GM23338 (cell line): ENCODE measurements around the gene C5orf24.

Source experiments
- EZH2 ChIP-seq: fragments of 200-600 bp; sonication (generic); IDR thresholded peaks from one replicate; pipeline ENCODE4 v1.8.0; 2017; ENCODE audit warnings: antibody characterized with exemption, mild to moderate bottlenecking, low read depth; ENCODE audit not compliant: unreplicated experiment
- EZH2phosphoT487 ChIP-seq: fragments of 200-600 bp; sonication (generic); IDR thresholded peaks from one replicate; pipeline ENCODE4 v1.8.1; 2018; ENCODE audit warnings: antibody characterized with exemption; ENCODE audit not compliant: unreplicated experiment
- POLR2AphosphoS5 ChIP-seq: IDR thresholded peaks from 2 replicates; pipeline ENCODE4 v1.6.1; 2016; ENCODE audit warnings: antibody characterized with exemption, low read depth
- TF ChIP-seq, protein P1 (sequence below), 2 experiments: fragments of 200-600 bp in 1 of 2; sonication (generic) in 1 of 2; conservative IDR thresholded peaks; 2 replicates each; pipeline versions ENCODE4 v1.5.1 to v1.6.1; 2016 to 2017; ENCODE audit warnings: antibody characterized with exemption in 2 of 2, low read depth in 2 of 2, mild to moderate bottlenecking in 2 of 2, moderate library complexity in 1 of 2

DNA sequence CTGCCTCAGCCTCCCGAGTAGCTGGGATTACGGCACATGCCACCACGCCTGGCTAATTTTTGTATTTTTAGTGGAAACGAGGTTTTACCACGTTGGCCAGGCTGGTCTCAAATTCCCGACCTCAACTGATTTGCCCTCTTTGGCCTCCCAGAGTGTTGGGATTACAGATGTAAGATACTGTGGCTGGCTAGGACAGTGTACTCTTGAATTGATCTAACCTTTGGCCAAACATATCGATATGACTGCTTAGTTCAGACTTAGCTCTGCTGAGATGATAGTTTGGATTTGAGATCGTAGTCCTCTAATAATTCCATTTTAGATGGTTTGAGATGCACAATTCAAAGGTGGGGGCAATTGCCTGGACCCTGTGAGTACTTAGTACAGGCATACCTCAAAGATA, 43.6 kb downstream of the C5orf24 start:
- TF ChIP-seq, protein P1, sequence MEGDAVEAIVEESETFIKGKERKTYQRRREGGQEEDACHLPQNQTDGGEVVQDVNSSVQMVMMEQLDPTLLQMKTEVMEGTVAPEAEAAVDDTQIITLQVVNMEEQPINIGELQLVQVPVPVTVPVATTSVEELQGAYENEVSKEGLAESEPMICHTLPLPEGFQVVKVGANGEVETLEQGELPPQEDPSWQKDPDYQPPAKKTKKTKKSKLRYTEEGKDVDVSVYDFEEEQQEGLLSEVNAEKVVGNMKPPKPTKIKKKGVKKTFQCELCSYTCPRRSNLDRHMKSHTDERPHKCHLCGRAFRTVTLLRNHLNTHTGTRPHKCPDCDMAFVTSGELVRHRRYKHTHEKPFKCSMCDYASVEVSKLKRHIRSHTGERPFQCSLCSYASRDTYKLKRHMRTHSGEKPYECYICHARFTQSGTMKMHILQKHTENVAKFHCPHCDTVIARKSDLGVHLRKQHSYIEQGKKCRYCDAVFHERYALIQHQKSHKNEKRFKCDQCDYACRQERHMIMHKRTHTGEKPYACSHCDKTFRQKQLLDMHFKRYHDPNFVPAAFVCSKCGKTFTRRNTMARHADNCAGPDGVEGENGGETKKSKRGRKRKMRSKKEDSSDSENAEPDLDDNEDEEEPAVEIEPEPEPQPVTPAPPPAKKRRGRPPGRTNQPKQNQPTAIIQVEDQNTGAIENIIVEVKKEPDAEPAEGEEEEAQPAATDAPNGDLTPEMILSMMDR (conservative IDR thresholded peaks at IDR 0.05; ENCODE audit: low read depth in 2 of 2): no peak
- TF ChIP-seq EZH2phosphoT487: no peak
- TF ChIP-seq POLR2AphosphoS5: no peak
- no peak for TF ChIP-seq EZH2
